HepG2 (cell line): ENCODE results near the gene MYO18A. TPM values are rescaled to one million over a fixed set of nuclear protein-coding genes. Genes with fewer than 3 reads are reported as not detected.

Source experiments
- CHD2 ChIP-seq: IDR thresholded peaks from 2 replicates; pipeline ENCODE4 v1.6.1; 2011; ENCODE audit warnings: low read depth, low read length, improper control_type of control experiment
- DMTF1 ChIP-seq: sonication (generic); formaldehyde crosslinking; IDR thresholded peaks from 2 replicates; pipeline ENCODE4 v1.4.0; 2020; ENCODE audit warnings: mild to moderate bottlenecking, missing genetic modification reagents
- GLMP ChIP-seq: sonication (generic); formaldehyde crosslinking; IDR thresholded peaks from 2 replicates; pipeline ENCODE4 v1.9.0; 2021; ENCODE audit warnings: missing genetic modification reagents, mild to moderate bottlenecking, borderline replicate concordance
- ISX ChIP-seq: sonication (generic); formaldehyde crosslinking; conservative IDR thresholded peaks from 2 replicates; pipeline ENCODE4 v1.5.0; 2020; ENCODE audit warnings: missing genetic modification reagents
- KDM4B ChIP-seq: sonication (generic); formaldehyde crosslinking; IDR thresholded peaks from 2 replicates; pipeline ENCODE4 v1.4.0; 2020; ENCODE audit warnings: missing genetic modification reagents
- MIER3 ChIP-seq: IDR thresholded peaks from 2 replicates; pipeline ENCODE4 v1.6.1; 2016; ENCODE audit warnings: missing compliant biosample characterization, borderline replicate concordance
- MXD1 ChIP-seq: sonication (generic); formaldehyde crosslinking; IDR thresholded peaks from 2 replicates; pipeline ENCODE4 v1.4.0; 2020; ENCODE audit warnings: mild to moderate bottlenecking, missing genetic modification reagents
- NR0B2 ChIP-seq: sonication (generic); formaldehyde crosslinking; IDR thresholded peaks from 2 replicates; pipeline ENCODE4 v1.4.0; 2020; ENCODE audit warnings: mild to moderate bottlenecking, missing genetic modification reagents
- RCOR2 ChIP-seq: IDR thresholded peaks from 2 replicates; pipeline ENCODE4 v1.6.1; 2016; ENCODE audit warnings: missing biosample characterization, missing genetic modification reagents
- ZFAT ChIP-seq: sonication (generic); formaldehyde crosslinking; conservative IDR thresholded peaks from 2 replicates; pipeline ENCODE4 v1.8.1; 2023; ENCODE audit warnings: missing genetic modification reagents, inconsistent platforms
- ZNF138 ChIP-seq: sonication (generic); formaldehyde crosslinking; IDR thresholded peaks from 2 replicates; pipeline ENCODE4 v1.5.0; 2020; ENCODE audit warnings: mild to moderate bottlenecking, low read depth, missing genetic modification reagents
- ZNF260 ChIP-seq: sonication (generic); formaldehyde crosslinking; IDR thresholded peaks from 2 replicates; pipeline ENCODE4 v1.4.0; 2020; ENCODE audit warnings: missing genetic modification reagents, low read depth, mild to moderate bottlenecking, borderline replicate concordance
- ZNF282 ChIP-seq: fragments of 450-650 bp; IDR thresholded peaks from 2 replicates; pipeline ENCODE4 v1.6.1; 2018; ENCODE audit not compliant: partially characterized antibody
- ZNF383 ChIP-seq: sonication (generic); formaldehyde crosslinking; IDR thresholded peaks from 2 replicates; pipeline ENCODE4 v1.4.0; 2020; ENCODE audit warnings: missing genetic modification reagents, mild to moderate bottlenecking, borderline replicate concordance
- ZNF512 ChIP-seq: sonication (generic); formaldehyde crosslinking; IDR thresholded peaks from 2 replicates; pipeline ENCODE4 v1.4.0; 2020; ENCODE audit warnings: mild to moderate bottlenecking, missing genetic modification reagents
- ZNF609 ChIP-seq: sonication (generic); formaldehyde crosslinking; IDR thresholded peaks from 2 replicates; pipeline ENCODE4 v1.4.0; 2020; ENCODE audit warnings: mild to moderate bottlenecking, missing genetic modification reagents, borderline replicate concordance
- polyA plus RNA-seq, 8 experiments: library from polyadenylated mRNA; depleted of rRNA in 3 of 8; stranded (reverse) in 7 of 8; unstranded in 1 of 8; fragments of >200 nt; fragmentation: Illumina TruSeq in 4 of 8; extraction: Trizol in 4 of 8; gene quantifications; 2 replicates each; pipeline versions ENCODE4 v1.2.1 to v1.2.3, GENCODE V29; 2011 to 2016; ENCODE audit warnings: low read depth in 4 of 8, missing spikeins in 1 of 8, mixed read lengths in 1 of 8; ENCODE audit not compliant: insufficient read depth in 1 of 8
- total RNA-seq, 5 experiments: library from RNA; depleted of rRNA; stranded (reverse); fragments of >200 nt; fragmentation: Illumina TruSeq; extraction: Trizol; gene quantifications; 2 replicates each; pipeline ENCODE4 v1.2.3, GENCODE V29; 2016; ENCODE audit warnings: low read depth in 1 of 5

MYO18A gene
- total and polyA plus RNA-seq, 2 of the 13 experiments (the other 11 are each of a cell fraction or from before 2014, with no cell fraction given) = 16.8 to 24.8 TPM

- TF ChIP-seq DMTF1 (CRISPR knock-in tag) (no peak), ZNF282 (no peak), KDM4B (CRISPR knock-in tag) (no peak), ZNF512 (CRISPR knock-in tag) (no peak), MIER3 (CRISPR knock-in tag) (0 out of 2 replicates have a peak, but pooled peaks have one; percentile 36), NR0B2 (CRISPR knock-in tag) (no peak), ZNF260 (CRISPR knock-in tag) (no peak), ZNF383 (CRISPR knock-in tag) (no peak), ISX (CRISPR knock-in tag) (no peak), MXD1 (CRISPR knock-in tag) (no peak), ZNF609 (peak; percentile 60; the same call in 1 of the 2 replicates), ZNF138 (CRISPR knock-in tag) (no peak), GLMP (CRISPR knock-in tag) (no peak), ZFAT (CRISPR knock-in tag) (no peak), RCOR2 (CRISPR knock-in tag) (no peak), CHD2 (no peak)
These were observed 10.2 kb downstream of the MYO18A start (continued) for GRCh38 chr17:29169806-29170591.
